Cerebellar nuclear complex (tissue), 1 donor: ENCODE data around the gene ATN1.
A peak's percentile ranks its signal among the peaks of the same experiment; 100 is the strongest.

Experiments
- DNase-seq, 2 experiments: peaks; one replicate each; lab custom pipeline; 2025; lab: John Stamatoyannopoulos, UW

ATN1 gene

GRCh38 chr12:6944381-6945186 is 16.8 kb downstream of the ATN1 start:
- peak; percentile 41 to 80 for DNase-seq

GRCh38 chr12:6945613-6946012 is 17.9 kb downstream of the ATN1 start:
- DNase-seq: no peak

GRCh38 chr12:6946033-6946919 is 18.5 kb downstream of the ATN1 start:
- no peak for DNase-seq

GRCh38 chr12:6946920-6947374 is 19.2 kb downstream of the ATN1 start:
- no peak for DNase-seq

- DNase-seq: no peak
These were observed 19.9 kb downstream of the ATN1 start for GRCh38 chr12:6947615-6948014.

- DNase-seq: no peak
These were observed 21.3 kb downstream of the ATN1 start for GRCh38 chr12:6948873-6949594.

GRCh38 chr12:6950401-6950801 is 22.6 kb downstream of the ATN1 start:
- no peak for DNase-seq

GRCh38 chr12:6950811-6951540 is 23.2 kb downstream of the ATN1 start, which contains the start of gene PTPN6:
Gene PTPN6, plus strand, starts transcription at chr12:6951356. Its CDS starts 157 bp downstream, at chr12:6951513.
- no peak for DNase-seq

- no peak for DNase-seq
These were observed 23.9 kb downstream of the ATN1 start for GRCh38 chr12:6951551-6952120.

GRCh38 chr12:6952121-6952862 is 24.5 kb downstream of the ATN1 start:
- DNase-seq: no peak

- DNase-seq: no peak
These were observed 25.2 kb downstream of the ATN1 start for GRCh38 chr12:6952863-6953441.

GRCh38 chr12:6953442-6954315 is 25.9 kb downstream of the ATN1 start:
- no peak for DNase-seq

GRCh38 chr12:6954316-6955107 is 26.8 kb downstream of the ATN1 start:
- no peak for DNase-seq

GRCh38 chr12:6955108-6956020 is 27.6 kb downstream of the ATN1 start:
- no peak for DNase-seq

- no peak for DNase-seq
These were observed 28.4 kb downstream of the ATN1 start for GRCh38 chr12:6956021-6956727.

- no peak for DNase-seq
These were observed 29.5 kb downstream of the ATN1 start for GRCh38 chr12:6957151-6957701.
